GM18499 (cell line): Measurements from ENCODE around the gene CEMIP.

Source experiments
- ATAC-seq: cut with Tn5 transposase; IDR thresholded peaks from one replicate; pipeline ENCODE4 v1.9.1; 2021; ENCODE audit warnings: moderate number of reproducible peaks; ENCODE audit not compliant: insufficient read depth, unreplicated experiment

Gene CEMIP

GRCh38 chr15:80778964-80779657 lies at the start of gene CEMIP:
CEMIP (plus strand) TSS chr15:80779370; CDS start chr15:80873880, 94,510 bp downstream.
- ATAC-seq, result no peak

GRCh38 chr15:80730387-80730786 lies 48.8 kb upstream of the CEMIP start:
- no peak for ATAC-seq

GRCh38 chr15:80730926-80731325 lies 48.2 kb upstream of the CEMIP start:
- no peak for ATAC-seq

DNA sequence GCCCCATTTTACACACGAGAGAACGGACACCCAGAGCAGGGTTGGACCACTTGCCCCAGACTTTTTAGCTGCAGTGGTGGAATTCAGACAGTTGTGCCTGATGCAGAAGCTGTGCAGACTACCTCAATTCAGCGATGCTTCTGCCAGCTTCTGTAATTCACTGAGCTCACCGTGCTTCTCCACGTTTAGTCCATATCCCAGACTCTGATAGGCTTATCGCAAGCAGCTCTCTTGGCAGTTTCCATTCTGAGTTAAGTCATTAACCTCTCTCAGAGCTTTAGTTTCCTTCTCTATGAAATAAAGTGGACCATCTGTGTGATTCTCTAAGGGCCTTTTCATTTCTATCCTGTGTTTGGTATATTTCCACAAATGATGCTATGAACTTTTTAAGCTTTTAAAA lies 47.0 kb upstream of the CEMIP start:
- ATAC-seq, result no peak

DNA sequence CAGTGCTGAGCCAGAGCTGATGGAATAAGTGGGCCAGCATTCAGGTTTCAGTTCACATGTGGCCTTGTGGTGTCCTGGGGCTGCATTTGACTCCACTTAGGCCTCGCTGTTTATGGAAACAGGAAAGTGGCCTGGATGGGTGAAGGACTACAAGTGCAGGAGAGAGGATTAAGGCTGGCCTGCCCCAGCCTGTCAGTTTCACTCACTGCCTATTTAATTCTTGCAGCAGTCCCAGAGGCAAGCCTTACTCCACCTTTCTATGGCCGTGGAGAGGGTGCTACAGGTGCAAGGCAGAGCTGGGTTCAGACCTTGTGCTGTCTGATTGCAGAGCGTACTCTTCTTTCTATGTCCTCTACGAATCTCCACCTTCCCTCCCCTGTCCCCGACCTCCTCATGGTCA lies 46.4 kb upstream of the CEMIP start:
- ATAC-seq, result no peak

GRCh38 chr15:80733460-80733859 lies 45.7 kb upstream of the CEMIP start:
- no peak for ATAC-seq

DNA sequence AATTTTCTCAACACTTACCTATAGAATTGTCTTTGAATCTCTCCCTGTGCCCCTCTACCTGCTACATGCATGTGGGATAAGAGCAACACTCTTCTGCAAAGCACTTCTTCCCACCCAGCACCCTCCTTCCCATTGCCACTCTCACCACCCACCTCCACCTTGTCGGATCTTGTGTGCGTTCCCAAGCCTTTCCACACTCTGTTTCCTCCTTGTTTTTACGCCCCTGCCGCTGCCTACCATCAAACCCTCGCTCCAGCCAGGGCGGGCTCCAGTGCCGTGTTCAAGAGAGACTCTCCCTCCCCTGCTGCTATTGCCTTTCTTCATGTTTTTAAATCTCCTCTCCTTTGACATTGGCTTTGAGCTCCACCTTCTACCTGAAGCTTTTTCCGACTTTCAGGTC lies 43.8 kb upstream of the CEMIP start:
- no peak for ATAC-seq

DNA sequence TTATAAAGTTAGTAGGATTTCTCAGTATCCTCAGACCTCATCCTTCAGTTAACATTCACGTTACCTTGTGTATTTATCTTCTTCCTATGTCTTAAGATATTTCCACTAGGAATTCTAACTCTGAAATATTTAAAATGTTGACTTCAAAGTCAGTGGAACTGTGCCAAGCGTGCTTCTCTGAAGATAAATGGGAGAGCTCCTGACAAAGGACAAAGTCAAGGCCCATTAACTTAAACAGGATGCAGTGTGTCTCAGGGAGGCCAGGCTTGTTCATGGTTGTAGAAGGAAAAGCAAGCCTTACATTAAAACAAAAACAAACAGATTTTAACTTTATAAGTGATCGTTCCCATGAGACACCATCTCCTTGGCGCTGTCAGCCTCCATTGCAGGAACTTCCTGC lies 42.6 kb upstream of the CEMIP start:
- no peak for ATAC-seq

DNA sequence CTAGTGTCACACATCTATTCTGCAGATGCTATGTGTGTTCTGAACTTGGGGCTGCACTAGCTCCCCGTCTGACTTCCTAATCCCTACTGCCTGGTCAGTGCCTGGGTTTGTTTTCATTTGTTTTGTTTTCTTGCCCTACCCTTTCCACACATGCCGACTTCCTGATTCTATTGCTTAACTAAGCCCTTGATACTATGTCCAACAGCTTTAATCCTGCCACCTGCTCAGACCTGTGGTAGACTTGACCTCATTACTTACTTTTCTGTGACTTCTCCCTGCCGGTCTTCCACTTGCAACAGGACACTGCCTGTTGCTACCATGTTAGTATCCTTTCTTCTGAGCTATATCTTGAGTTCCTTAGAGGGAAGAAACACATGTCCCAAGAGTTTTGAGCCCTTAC lies 39.3 kb upstream of the CEMIP start:
- no peak for ATAC-seq

GRCh38 chr15:80742081-80742480 lies 37.1 kb upstream of the CEMIP start:
- no peak for ATAC-seq

DNA sequence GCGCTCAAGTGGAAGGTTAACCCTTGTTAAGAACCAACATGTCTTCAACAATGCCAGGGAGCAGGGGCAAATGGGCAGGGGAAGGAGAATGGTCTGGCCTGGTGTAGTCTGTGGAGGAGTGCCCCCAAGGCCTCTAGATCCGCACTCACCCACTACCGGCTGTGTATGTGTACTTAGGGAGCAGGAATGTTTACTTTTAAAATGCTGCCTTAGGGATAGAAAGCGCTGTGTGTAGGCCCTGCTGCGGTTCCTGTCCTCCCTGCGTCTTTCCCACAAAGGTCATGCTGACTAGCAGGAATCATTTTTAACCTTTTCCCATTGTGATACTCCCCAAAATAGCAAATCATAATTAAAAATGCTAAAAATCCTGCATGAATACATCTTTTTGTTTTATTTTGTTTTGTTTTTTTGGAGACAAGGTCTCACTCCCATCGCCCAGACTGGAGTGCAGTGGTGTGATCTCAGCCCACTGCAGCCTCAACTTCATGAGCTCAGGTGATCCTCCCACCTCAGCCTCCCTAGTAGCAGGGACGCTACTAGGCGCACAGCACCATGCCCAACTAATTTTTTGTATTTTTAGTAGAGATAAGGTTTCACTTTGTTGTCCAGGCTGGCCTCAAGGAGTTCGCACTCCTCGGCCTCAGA lies 35.9 kb upstream of the CEMIP start:
- no peak for ATAC-seq

- no peak for ATAC-seq
These were observed 34.8 kb upstream of the CEMIP start for GRCh38 chr15:80744415-80744814.

DNA sequence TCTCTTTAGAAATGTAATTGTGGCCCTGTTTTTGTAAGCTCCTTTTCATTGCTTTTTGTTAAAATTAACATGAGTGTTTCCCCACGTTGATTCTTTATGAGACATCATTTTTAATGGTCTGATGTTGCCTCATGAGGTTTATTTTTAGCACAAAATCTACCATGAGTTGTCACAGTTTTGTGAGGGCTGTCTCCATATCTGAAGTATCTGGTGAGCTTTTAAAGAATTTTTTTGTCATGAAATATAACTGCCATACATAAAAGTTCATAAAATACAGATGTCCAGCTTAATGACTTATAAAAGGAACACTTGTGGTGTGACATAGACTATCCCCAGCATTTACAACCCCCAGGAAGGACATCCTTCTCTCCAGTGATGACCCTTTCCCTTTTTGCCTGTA lies 34.3 kb upstream of the CEMIP start:
- no peak for ATAC-seq

- ATAC-seq, result no peak
These were observed 33.3 kb upstream of the CEMIP start for GRCh38 chr15:80745888-80746287.

DNA sequence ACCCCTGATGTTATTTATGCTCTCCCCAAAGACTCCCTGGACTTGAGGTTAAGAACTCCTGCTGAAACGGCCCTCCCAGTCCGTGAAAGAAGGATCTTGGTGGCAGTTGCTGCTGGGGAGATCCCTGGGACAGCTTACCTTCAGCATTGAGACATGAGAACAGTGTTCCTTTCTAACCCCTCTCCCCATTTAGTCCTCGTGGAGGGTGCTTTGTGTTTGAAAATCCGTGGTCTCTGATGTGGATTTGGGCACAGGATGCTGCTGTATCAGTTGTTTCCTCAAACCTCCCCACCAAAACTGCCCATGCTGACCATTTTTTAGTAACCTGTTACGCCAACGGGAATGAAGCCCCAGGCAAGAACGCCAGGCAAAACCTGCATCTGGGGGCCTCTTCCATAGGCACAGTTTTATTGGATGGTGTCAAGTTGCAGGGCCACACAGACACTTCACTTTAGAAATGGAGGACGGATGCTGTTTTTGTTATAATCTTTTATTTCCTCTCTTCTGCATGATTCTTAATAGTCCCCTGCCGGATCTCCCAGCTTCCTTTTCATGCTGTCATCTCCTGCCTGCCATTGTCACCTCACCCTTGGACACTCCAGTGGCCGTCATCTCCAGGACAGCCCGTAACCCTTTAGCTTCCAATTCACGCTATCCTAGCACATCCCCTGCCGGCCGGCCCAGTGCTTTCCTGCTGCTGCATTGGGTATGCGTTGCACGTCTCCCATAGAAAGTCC lies 31.7 kb upstream of the CEMIP start:
- no peak for ATAC-seq

GRCh38 chr15:80749589-80749988 lies 29.6 kb upstream of the CEMIP start:
- no peak for ATAC-seq

DNA sequence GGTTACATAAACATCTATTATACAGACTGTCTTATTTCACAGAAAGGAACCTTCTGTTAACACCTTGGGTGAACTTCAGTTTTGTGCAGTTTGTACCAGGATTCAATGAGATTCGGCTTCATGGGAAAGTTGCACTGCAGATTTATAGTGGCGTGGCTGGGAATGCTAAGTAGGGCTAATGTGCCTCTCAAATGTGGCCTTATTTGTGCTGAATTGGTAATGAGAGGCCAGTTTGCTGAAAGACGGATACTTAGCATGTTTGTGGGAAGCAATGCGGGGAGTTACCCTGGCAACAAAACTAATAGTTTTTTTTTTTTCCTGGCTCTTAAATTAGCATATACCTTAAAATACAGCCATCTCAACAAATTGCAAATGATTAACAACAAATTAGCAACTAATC lies 28.6 kb upstream of the CEMIP start:
- no peak for ATAC-seq

- no peak for ATAC-seq
These were observed 27.0 kb upstream of the CEMIP start for GRCh38 chr15:80752204-80752603.

DNA sequence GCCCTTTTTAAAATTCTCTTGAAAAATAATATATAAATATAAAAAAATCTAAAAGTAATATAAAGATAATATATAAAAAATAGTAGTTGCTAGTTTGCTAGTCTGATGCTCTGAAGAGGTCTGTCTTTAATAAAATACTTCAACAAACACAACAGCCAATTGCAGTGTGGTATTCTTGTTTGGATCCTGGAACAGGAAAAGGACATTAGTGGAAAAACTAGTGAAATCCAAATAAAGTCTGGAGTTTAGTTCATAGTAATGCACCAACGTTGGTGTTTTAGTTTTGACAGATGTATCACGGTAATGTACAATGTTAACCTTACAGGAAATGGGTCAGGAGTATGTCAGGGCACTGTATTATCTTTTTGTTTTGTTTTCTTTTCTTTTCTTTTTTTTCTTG lies 26.0 kb upstream of the CEMIP start:
- ATAC-seq, result no peak

GRCh38 chr15:80754014-80754413 lies 25.2 kb upstream of the CEMIP start:
- no peak for ATAC-seq

DNA sequence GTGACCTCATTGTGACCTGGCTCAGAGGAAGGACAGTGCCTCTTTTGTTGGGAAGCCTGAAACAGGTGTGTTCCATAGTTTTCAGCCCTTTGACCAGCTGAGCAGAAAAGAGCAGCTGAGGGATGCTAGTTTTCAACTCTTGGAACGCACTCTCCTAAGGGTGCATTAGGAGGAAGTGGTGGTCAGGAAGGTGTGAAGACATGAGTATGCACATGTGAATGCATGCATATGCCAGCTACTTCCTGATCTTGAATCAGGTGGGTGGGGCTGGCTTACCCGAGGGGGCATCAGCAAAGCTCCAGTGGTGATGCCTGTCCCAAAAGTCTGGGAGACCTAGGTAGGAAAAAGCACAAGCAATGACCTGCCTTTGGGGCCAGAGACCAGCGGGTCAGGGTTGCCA lies 23.3 kb upstream of the CEMIP start:
- no peak for ATAC-seq
